Measurements from ENCODE around the gene NAGLU. TPM values are rescaled to one million over a fixed set of nuclear protein-coding genes. Genes with fewer than 3 reads are reported as not detected.

Gene NAGLU
- total RNA-seq, 1 donor: 91.6 TPM

DNA sequence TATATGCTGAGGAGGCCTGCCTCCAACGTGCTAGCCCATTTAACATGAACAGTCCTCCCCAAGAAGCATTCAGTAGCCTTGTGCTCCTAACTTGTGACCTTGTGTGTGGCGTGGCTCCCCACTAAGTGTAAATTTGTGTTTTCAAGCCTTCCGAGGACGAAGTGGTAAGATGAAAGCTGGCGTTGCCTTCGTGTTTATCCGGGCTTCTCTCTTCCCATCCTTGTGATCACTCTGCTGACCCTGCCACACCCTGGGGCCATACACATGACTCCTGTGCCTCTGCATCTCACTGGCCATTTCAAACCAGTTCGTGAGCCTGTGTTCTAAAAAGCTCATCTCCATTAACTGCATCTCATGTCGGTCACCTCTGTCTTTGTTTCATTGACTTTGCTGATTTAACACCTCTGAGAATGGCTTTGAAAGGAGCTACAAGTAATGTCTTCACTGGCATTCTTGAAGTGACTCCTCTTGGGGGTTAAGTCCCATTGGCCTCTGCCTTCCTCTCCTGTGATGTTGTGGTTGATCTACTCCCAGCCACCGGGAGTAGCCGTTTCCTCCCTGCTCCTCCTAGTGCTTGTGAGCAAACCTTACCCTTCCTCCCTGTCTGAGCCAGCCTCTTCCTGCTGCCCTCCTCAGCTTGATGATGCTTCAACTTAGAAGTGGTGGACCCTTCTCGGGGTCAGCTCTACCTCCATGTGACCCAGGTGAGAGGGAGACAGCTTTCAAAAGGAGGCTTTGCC, 27.4 kb upstream of the NAGLU start:
- Histone ChIP-seq H3K4me1 (ENCODE audit: insufficient read depth, low read length) (peaks cover 6% of the 10 kb centered on the region), H3K9me3 (ENCODE audit: low read depth, low read length) (no peaks in the 10 kb centered on the region), H3K79me2 (ENCODE audit: insufficient read depth, low read length) (no peaks in the 10 kb centered on the region), H3K4me3 (ENCODE audit: insufficient read depth, low read length) (no peak overlapping the region), H3K36me3 (ENCODE audit: insufficient read depth, low read length) (peaks cover 48% of the 10 kb centered on the region), H3K4me2 (ENCODE audit: insufficient read depth, low read length) (no peak overlapping the region), H3K27ac (ENCODE audit: low read depth, low read length) (no peak overlapping the region), H4K20me1 (ENCODE audit: insufficient read depth, low read length) (no peaks in the 10 kb centered on the region), H3K27me3 (ENCODE audit: insufficient read depth, low read length) (no peaks in the 10 kb centered on the region), H2AFZ (ENCODE audit: low read length) (no peak overlapping the region)
- TF ChIP-seq, protein P1, sequence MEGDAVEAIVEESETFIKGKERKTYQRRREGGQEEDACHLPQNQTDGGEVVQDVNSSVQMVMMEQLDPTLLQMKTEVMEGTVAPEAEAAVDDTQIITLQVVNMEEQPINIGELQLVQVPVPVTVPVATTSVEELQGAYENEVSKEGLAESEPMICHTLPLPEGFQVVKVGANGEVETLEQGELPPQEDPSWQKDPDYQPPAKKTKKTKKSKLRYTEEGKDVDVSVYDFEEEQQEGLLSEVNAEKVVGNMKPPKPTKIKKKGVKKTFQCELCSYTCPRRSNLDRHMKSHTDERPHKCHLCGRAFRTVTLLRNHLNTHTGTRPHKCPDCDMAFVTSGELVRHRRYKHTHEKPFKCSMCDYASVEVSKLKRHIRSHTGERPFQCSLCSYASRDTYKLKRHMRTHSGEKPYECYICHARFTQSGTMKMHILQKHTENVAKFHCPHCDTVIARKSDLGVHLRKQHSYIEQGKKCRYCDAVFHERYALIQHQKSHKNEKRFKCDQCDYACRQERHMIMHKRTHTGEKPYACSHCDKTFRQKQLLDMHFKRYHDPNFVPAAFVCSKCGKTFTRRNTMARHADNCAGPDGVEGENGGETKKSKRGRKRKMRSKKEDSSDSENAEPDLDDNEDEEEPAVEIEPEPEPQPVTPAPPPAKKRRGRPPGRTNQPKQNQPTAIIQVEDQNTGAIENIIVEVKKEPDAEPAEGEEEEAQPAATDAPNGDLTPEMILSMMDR (IDR thresholded peaks at IDR 0.05; ENCODE audit: extremely low read depth, low read depth, low read length): no peak
- DNase-seq (ENCODE audit: insufficient read length, low spot score, missing footprints): no peak

DNA sequence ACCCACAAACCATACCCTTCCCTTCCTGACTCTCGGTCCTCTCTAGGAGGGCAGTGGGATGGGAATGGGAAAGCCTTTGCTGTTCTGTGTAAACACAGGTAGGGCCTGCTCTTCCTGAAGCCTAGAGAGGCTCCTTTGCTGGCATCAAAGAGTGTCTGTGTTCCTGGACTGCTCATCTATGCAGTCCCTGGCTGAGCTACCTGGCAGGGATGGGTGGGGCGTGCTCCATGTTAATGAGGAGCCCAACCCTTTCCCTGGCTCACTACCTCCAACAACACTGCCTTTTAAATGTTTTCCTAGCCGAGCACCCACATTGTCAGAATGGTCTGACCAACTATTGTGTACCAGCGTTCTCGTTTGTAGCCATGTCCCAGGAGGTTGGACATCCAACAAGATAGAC, 26.6 kb upstream of the NAGLU start:
- no peak overlapping the region for H3K27ac ChIP-seq (ENCODE audit: low read depth, low read length)
- no peak overlapping the region for H2AFZ ChIP-seq (ENCODE audit: low read length)
- H3K9me3 ChIP-seq (ENCODE audit: low read depth, low read length): no peaks in the 10 kb centered on the region
- DNase-seq (ENCODE audit: insufficient read length, low spot score, missing footprints): no peak
- H3K4me1 ChIP-seq (ENCODE audit: insufficient read depth, low read length): peaks cover 6% of the 10 kb centered on the region
- H3K4me3 ChIP-seq (ENCODE audit: insufficient read depth, low read length): no peak overlapping the region
- H3K27me3 ChIP-seq (ENCODE audit: insufficient read depth, low read length): no peaks in the 10 kb centered on the region
- H3K4me2 ChIP-seq (ENCODE audit: insufficient read depth, low read length): no peak overlapping the region
- H3K79me2 ChIP-seq (ENCODE audit: insufficient read depth, low read length): no peaks in the 10 kb centered on the region
- H3K36me3 ChIP-seq (ENCODE audit: insufficient read depth, low read length): peaks cover 50% of the 10 kb centered on the region
- no peaks in the 10 kb centered on the region for H4K20me1 ChIP-seq (ENCODE audit: insufficient read depth, low read length)
- TF ChIP-seq, protein P1 (IDR thresholded peaks at IDR 0.05; ENCODE audit: extremely low read depth, low read depth, low read length): no peak

DNA sequence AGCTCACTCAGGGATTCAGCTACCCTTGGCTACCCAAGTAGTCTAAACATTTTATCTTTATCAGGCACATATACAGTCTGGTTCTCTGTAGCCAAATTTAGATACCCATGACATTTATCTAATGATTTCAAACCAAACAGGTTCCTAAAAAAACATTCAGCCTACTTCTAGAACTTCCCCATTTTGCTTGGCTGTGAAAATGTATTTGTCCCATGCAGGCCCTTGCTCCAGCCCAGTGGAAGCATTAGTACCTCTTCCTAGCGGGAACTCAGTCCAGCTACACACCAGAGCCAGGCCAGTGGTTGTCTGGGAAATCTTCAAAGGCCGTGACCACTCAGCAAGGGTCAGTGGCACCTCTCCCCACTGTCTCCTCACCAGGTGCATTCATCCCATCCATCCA, 26.2 kb upstream of the NAGLU start:
- Histone ChIP-seq H3K27me3 (ENCODE audit: insufficient read depth, low read length) (no peaks in the 10 kb centered on the region), H2AFZ (ENCODE audit: low read length) (no peak overlapping the region), H3K27ac (ENCODE audit: low read depth, low read length) (no peak overlapping the region), H3K79me2 (ENCODE audit: insufficient read depth, low read length) (no peaks in the 10 kb centered on the region), H3K9me3 (ENCODE audit: low read depth, low read length) (no peaks in the 10 kb centered on the region), H3K4me1 (ENCODE audit: insufficient read depth, low read length) (peaks cover 6% of the 10 kb centered on the region), H3K36me3 (ENCODE audit: insufficient read depth, low read length) (peaks cover 48% of the 10 kb centered on the region), H3K4me3 (ENCODE audit: insufficient read depth, low read length) (no peak overlapping the region), H4K20me1 (ENCODE audit: insufficient read depth, low read length) (no peaks in the 10 kb centered on the region), H3K4me2 (ENCODE audit: insufficient read depth, low read length) (no peak overlapping the region)
- TF ChIP-seq, protein P1 (IDR thresholded peaks at IDR 0.05; ENCODE audit: extremely low read depth, low read depth, low read length): no peak
- no peak for DNase-seq (ENCODE audit: insufficient read length, low spot score, missing footprints)

DNA sequence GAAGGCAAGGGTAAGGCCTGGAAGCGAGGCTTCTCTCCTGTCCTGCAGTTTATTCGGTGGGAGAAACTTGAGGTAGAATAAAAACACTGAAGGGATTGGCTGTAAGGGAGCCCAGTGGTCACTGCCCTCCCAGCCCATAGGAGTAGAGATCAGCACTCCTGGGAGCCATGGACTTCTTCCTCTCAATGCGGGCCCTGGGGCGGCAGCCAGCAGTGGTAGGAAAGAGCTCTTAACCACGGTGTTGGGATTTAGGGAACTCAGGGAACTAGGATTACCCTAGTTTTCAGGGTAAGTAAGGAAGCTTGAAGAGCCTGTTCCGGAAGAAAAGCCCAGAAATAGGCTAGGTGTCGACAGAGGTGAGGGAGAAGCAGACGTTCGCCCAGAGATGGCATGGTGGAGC, 23.8 kb upstream of the NAGLU start:
- no peak overlapping the region for H3K27ac ChIP-seq (ENCODE audit: low read depth, low read length)

More for the DNA sequence above, 23.8 kb upstream of the NAGLU start:
- no peaks in the 10 kb centered on the region for H4K20me1 ChIP-seq (ENCODE audit: insufficient read depth, low read length)
- peaks cover 47% of the 10 kb centered on the region for H3K36me3 ChIP-seq (ENCODE audit: insufficient read depth, low read length)
- no peak overlapping the region for H3K4me3 ChIP-seq (ENCODE audit: insufficient read depth, low read length)
- no peaks in the 10 kb centered on the region for H3K27me3 ChIP-seq (ENCODE audit: insufficient read depth, low read length)
- no peaks in the 10 kb centered on the region for H3K79me2 ChIP-seq (ENCODE audit: insufficient read depth, low read length)
- TF ChIP-seq, protein P1 (IDR thresholded peaks at IDR 0.05; ENCODE audit: extremely low read depth, low read depth, low read length): no peak
- DNase-seq (ENCODE audit: insufficient read length, low spot score, missing footprints): no peak
- H3K4me2 ChIP-seq (ENCODE audit: insufficient read depth, low read length): no peak overlapping the region
- no peaks in the 10 kb centered on the region for H3K9me3 ChIP-seq (ENCODE audit: low read depth, low read length)
- no peak overlapping the region for H2AFZ ChIP-seq (ENCODE audit: low read length)
- peaks cover 7% of the 10 kb centered on the region for H3K4me1 ChIP-seq (ENCODE audit: insufficient read depth, low read length)

All from osteoblast (primary cell).